ENCODE measurements around the gene AS3MT. TPM values are rescaled to one million over a fixed set of nuclear protein-coding genes. Genes with fewer than 3 reads are reported as not detected.

The AS3MT gene
- total and polyA plus RNA-seq, 2 of the 8 experiments (the other 6 are each of a cell fraction or from before 2014, with no cell fraction given) = 5.8 to 10.3 TPM

DNA sequence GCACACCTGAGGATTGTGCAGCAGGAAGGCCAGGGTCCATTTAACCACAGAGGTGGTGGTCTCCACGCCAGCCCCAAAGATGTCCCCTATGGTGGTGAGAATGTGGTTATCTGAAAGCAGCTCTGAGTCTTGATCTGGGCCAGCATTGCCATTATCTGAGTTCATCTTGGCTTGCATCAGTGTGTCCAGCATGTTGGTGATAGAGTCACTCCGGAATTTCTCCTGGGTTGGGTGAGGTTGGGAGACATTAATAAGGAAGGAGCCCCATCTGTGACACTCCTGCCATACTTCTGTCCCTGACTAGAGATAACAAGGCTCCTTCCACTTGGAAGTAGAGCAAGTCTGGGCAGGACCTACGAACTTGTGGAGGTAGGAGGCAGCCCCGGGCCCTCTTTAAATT, 36.3 kb upstream of the AS3MT start:
- no peaks in the 10 kb centered on the region; the same call in 1 of the 2 replicates for H3K23me2 ChIP-seq (ENCODE audit: low read depth, low read length)
- no peak overlapping the region for H4K91ac ChIP-seq (replicated peaks; ENCODE audit: insufficient read length, low read length)
- FAIRE-seq = no peak
- no peak overlapping the region for H2BK5ac ChIP-seq (ENCODE audit: low read depth, low read length)
- H4K5ac ChIP-seq (ENCODE audit: insufficient read length, low read depth, low read length) = no peak overlapping the region
- no peak overlapping the region for H3K18ac ChIP-seq (ENCODE audit: extremely low read depth, low read length)
- H3K36me3 ChIP-seq (ENCODE audit: control insufficient read depth in 2 of 4, insufficient read depth in 4 of 4, low read length in 3 of 4) = no peaks in the 10 kb centered on the region
- no peaks in the 10 kb centered on the region for H3K79me2 ChIP-seq (ENCODE audit: control insufficient read depth in 1 of 2, insufficient read depth in 2 of 2, low read length in 2 of 2)
- H3K56ac ChIP-seq (replicated peaks; ENCODE audit: insufficient read length, low read depth, low read length) = no peak overlapping the region
- H2AFZ ChIP-seq (ENCODE audit: low read length) = no peak overlapping the region
- no peaks in the 10 kb centered on the region for H3K79me1 ChIP-seq (ENCODE audit: low read depth, low read length)
- H2BK12ac ChIP-seq (ENCODE audit: low read depth, low read length) = no peak overlapping the region
- CTCF ChIA-PET (ENCODE audit: partially characterized antibody) = interaction anchor here (0.8 to 11.3 kb wide), 5 partner anchors 11 to 238 kb away, joined by 3 to 118 read pairs (median 5); no protein-coding TSS in a partner anchor
- H3K27me3 ChIP-seq (replicated peaks in 1 of 4; ENCODE audit: control insufficient read depth in 3 of 4, extremely low read depth in 1 of 4, insufficient read depth in 3 of 4, low read length in 3 of 4) = no peaks in the 10 kb centered on the region; a peak in 1 of 7 replicates
- H3K9me3 ChIP-seq (ENCODE audit: insufficient read depth in 2 of 2, low read depth in 1 of 2, low read length in 1 of 2) = no peaks in the 10 kb centered on the region
- H3K4me2 ChIP-seq (ENCODE audit: insufficient read depth in 1 of 2, low read depth in 2 of 2, low read length in 2 of 2) = no peak overlapping the region
- 0 out of 7 replicates have a peak, but pooled peaks cover 0 to 2% (median 0%) of the 10 kb centered on the region in 4 experiments for H3K4me1 ChIP-seq (replicated peaks in 1 of 4; ENCODE audit: control insufficient read depth in 3 of 4, insufficient read depth in 4 of 4, low read length in 3 of 4)
- no peak overlapping the region for H3K14ac ChIP-seq (ENCODE audit: insufficient read length)
- H3K23ac ChIP-seq (ENCODE audit: insufficient read length) = no peak overlapping the region
- H4K8ac ChIP-seq (ENCODE audit: extremely low read depth, insufficient read depth, low read length) = no peak overlapping the region
- DNase-seq (ENCODE audit: low read depth in 1 of 2, low spot score in 2 of 2) = no peak
- H3K4ac ChIP-seq (replicated peaks; ENCODE audit: insufficient read length, low read depth, low read length) = no peak overlapping the region
- H2BK20ac ChIP-seq (ENCODE audit: low read length) = no peak overlapping the region
- H2BK120ac ChIP-seq (replicated peaks; ENCODE audit: low read depth, low read length) = no peak overlapping the region
- H2BK15ac ChIP-seq (ENCODE audit: low read length) = no peak overlapping the region
- no peak overlapping the region for H3K9ac ChIP-seq (replicated peaks in 1 of 4; ENCODE audit: extremely low read depth in 1 of 4, low read depth in 3 of 4, low read length in 3 of 4)
- 90% methylated on average over 4 of the region's 4 CpGs; no CpG with 5 or more reads in 1 of the 2 experiments for WGBS, 2 experiments (ENCODE audit: extremely low coverage in 1 of 2, insufficient coverage in 1 of 2, insufficient read length in 1 of 2, insufficient replicate concordance in 2 of 2, low coverage in 1 of 2, low lambda C conversion rate in 2 of 2, missing lambda C conversion rate in 1 of 2)
- POLR2A ChIA-PET (ENCODE audit: partially characterized antibody) = no interaction called here
- H4K20me1 ChIP-seq (replicated peaks in 1 of 2; ENCODE audit: control insufficient read depth in 1 of 2, insufficient read depth in 2 of 2, low read length in 2 of 2) = no peaks in the 10 kb centered on the region
- no peak overlapping the region for H3K4me3 ChIP-seq (ENCODE audit: extremely low read depth in 1 of 4, insufficient read depth in 2 of 4, low read depth in 3 of 4, low read length in 4 of 4)
- no peak overlapping the region for H3K27ac ChIP-seq (ENCODE audit: low read depth, low read length)
- H2AK5ac ChIP-seq (ENCODE audit: low read depth, low read length) = no peak overlapping the region
- TF ChIP-seq RAD21 (IDR thresholded peaks at IDR 0.05 in 1 of 2, conservative IDR thresholded peaks at IDR 0.05 in 1 of 2; ENCODE audit: low read depth in 2 of 2, low read length in 2 of 2) (no peak), POU5F1 (IDR thresholded peaks at IDR 0.05; ENCODE audit: low read depth, low read length) (no peak), POLR2AphosphoS5 (IDR thresholded peaks at IDR 0.05; ENCODE audit: low read depth, low read length) (no peak), SP2 (IDR thresholded peaks at IDR 0.05; ENCODE audit: low read length) (no peak), KDM1A (IDR thresholded peaks at IDR 0.05; ENCODE audit: borderline replicate concordance, low read length) (no peak), BACH1 (IDR thresholded peaks at IDR 0.05; ENCODE audit: low read length) (no peak), SUZ12 (IDR thresholded peaks at IDR 0.05; ENCODE audit: low read length) (no peak), RNF2 (IDR thresholded peaks at IDR 0.05; ENCODE audit: borderline replicate concordance, low read depth, low read length, missing control alignments, poor library complexity, severe bottlenecking) (no peak), KDM5A (IDR thresholded peaks at IDR 0.05; ENCODE audit: low read length) (no peak), PHF8 (conservative IDR thresholded peaks at IDR 0.05; ENCODE audit: low read depth, low read length) (no peak), CBX8 (IDR thresholded peaks at IDR 0.05; ENCODE audit: borderline replicate concordance, low read depth, low read length) (no peak)
- TF ChIP-seq, protein P1, sequence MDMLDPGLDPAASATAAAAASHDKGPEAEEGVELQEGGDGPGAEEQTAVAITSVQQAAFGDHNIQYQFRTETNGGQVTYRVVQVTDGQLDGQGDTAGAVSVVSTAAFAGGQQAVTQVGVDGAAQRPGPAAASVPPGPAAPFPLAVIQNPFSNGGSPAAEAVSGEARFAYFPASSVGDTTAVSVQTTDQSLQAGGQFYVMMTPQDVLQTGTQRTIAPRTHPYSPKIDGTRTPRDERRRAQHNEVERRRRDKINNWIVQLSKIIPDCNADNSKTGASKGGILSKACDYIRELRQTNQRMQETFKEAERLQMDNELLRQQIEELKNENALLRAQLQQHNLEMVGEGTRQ (IDR thresholded peaks at IDR 0.05; ENCODE audit: low read length) = no peak

Measured in H1 (cell line).